Neuronal stem cell (in vitro differentiated cells): ENCODE results near the gene ADRA2B.

ENCODE experiments used
- DNase-seq: peaks from one replicate; pipeline ENCODE4 v3.0.0-alpha.2; 2013; ENCODE audit warnings: low spot score
- H2AFZ ChIP-seq: one replicate; pipeline ENCODE4 v1.6.1; 2013; ENCODE audit warnings: mild to moderate bottlenecking, low read length, inconsistent platforms
- H2AK5ac ChIP-seq: 2 replicates; pipeline ENCODE4 v1.6.1; 2013; ENCODE audit warnings: low read depth, mild to moderate bottlenecking, inconsistent platforms, low read length, moderate library complexity, mixed read lengths
- H2BK120ac ChIP-seq: 2 replicates; pipeline ENCODE4 v1.6.1; 2013; ENCODE audit warnings: low read depth, mild to moderate bottlenecking, inconsistent platforms, low read length, moderate library complexity, mixed read lengths
- H2BK12ac ChIP-seq: one replicate; pipeline ENCODE4 v1.6.1; 2013; ENCODE audit warnings: low read length, inconsistent platforms
- H2BK15ac ChIP-seq: 2 replicates; pipeline ENCODE4 v1.6.1; 2013; ENCODE audit warnings: mild to moderate bottlenecking, low read length, inconsistent platforms, mixed read lengths
- H2BK5ac ChIP-seq: one replicate; pipeline ENCODE4 v1.6.1; 2013; ENCODE audit warnings: inconsistent platforms, mild to moderate bottlenecking, low read length, moderate library complexity
- H3K14ac ChIP-seq: one replicate; pipeline ENCODE4 v1.6.1; 2013; ENCODE audit warnings: low read length, inconsistent platforms
- H3K18ac ChIP-seq: 2 replicates; pipeline ENCODE4 v1.6.1; 2013; ENCODE audit warnings: low read length, inconsistent platforms
- H3K23ac ChIP-seq: 2 replicates; pipeline ENCODE4 v1.6.1; 2013; ENCODE audit warnings: low read depth, mild to moderate bottlenecking, mixed read lengths, low read length, inconsistent platforms; ENCODE audit not compliant: poor library complexity
- H3K27ac ChIP-seq: replicated peaks from 3 replicates; pipeline ENCODE4 v1.5.1; 2013; ENCODE audit warnings: low read length, inconsistent platforms
- H3K27me3 ChIP-seq, 3 experiments: 2 replicates each; pipeline ENCODE4 v1.6.1; 2013; ENCODE audit warnings: low read length in 3 of 3, mild to moderate bottlenecking in 2 of 3, inconsistent platforms in 1 of 3, low read depth in 1 of 3, mixed read lengths in 1 of 3, moderate library complexity in 1 of 3; ENCODE audit not compliant: control insufficient read depth in 3 of 3, insufficient read depth in 3 of 3
- H3K36me3 ChIP-seq, 2 donors: replicated peaks in 1 of 2; 2 replicates each; pipeline ENCODE4 v1.6.1; 2013; ENCODE audit warnings: low read length in 2 of 2; ENCODE audit not compliant: control insufficient read depth in 2 of 2, insufficient read depth in 2 of 2
- H3K4ac ChIP-seq: 2 replicates; pipeline ENCODE4 v1.6.1; 2013; ENCODE audit warnings: inconsistent platforms, mild to moderate bottlenecking, low read length, moderate library complexity
- H3K4me1 ChIP-seq, 2 donors: 1 replicate in 1 of 2; 2 replicates in 1 of 2; pipeline ENCODE4 v1.6.1; 2013; ENCODE audit warnings: low read length in 2 of 2, low read depth in 1 of 2; ENCODE audit not compliant: control insufficient read depth in 2 of 2, insufficient read depth in 1 of 2
- H3K4me2 ChIP-seq: one replicate; pipeline ENCODE4 v1.6.1; 2013; ENCODE audit warnings: mild to moderate bottlenecking, low read length, inconsistent platforms; ENCODE audit not compliant: insufficient read depth, poor library complexity, severe bottlenecking
- H3K4me3 ChIP-seq, 2 donors: 2 replicates each; pipeline ENCODE4 v1.5.1; 2013; ENCODE audit warnings: low read length in 2 of 2, mild to moderate bottlenecking in 2 of 2, inconsistent platforms in 1 of 2, moderate library complexity in 1 of 2
- H3K79me1 ChIP-seq: one replicate; pipeline ENCODE4 v1.6.1; 2013; ENCODE audit warnings: low read depth, mild to moderate bottlenecking, inconsistent platforms, low read length, moderate library complexity
- H3K9ac ChIP-seq: one replicate; pipeline ENCODE4 v1.6.1; 2013; ENCODE audit warnings: mild to moderate bottlenecking, low read depth, low read length, inconsistent platforms; ENCODE audit not compliant: poor library complexity
- H3K9me3 ChIP-seq, 2 donors: replicated peaks in 1 of 2; 2 replicates each; pipeline versions ENCODE3 to v1.6.1; 2013; ENCODE audit warnings: low read length in 2 of 2, mild to moderate bottlenecking in 2 of 2, inconsistent platforms in 1 of 2, low read depth in 1 of 2, mixed read lengths in 1 of 2, moderate library complexity in 1 of 2; ENCODE audit not compliant: control insufficient read depth in 2 of 2, insufficient read depth in 1 of 2
- H4K8ac ChIP-seq: one replicate; pipeline ENCODE4 v1.6.1; 2013; ENCODE audit warnings: low read depth, mild to moderate bottlenecking, inconsistent platforms, low read length, moderate library complexity
- H4K91ac ChIP-seq: one replicate; pipeline ENCODE4 v1.6.1; 2013; ENCODE audit warnings: low read length, low read depth, mild to moderate bottlenecking, inconsistent platforms; ENCODE audit not compliant: poor library complexity
- WGBS, 2 donors: extraction: QIAGEN DNeasy Blood & Tissue Kit; methylation state at CpG; one replicate each; pipeline ENCODE4 v1.1.7; 2013; ENCODE audit warnings: missing lambda C conversion rate in 2 of 2, mixed read lengths in 1 of 2; ENCODE audit not compliant: insufficient read length in 2 of 2, insufficient replicate concordance in 1 of 2; ENCODE audit errors: extremely low coverage in 2 of 2; 5-methylcytosine and 5-hydroxymethylcytosine counted together

The ADRA2B gene

DNA sequence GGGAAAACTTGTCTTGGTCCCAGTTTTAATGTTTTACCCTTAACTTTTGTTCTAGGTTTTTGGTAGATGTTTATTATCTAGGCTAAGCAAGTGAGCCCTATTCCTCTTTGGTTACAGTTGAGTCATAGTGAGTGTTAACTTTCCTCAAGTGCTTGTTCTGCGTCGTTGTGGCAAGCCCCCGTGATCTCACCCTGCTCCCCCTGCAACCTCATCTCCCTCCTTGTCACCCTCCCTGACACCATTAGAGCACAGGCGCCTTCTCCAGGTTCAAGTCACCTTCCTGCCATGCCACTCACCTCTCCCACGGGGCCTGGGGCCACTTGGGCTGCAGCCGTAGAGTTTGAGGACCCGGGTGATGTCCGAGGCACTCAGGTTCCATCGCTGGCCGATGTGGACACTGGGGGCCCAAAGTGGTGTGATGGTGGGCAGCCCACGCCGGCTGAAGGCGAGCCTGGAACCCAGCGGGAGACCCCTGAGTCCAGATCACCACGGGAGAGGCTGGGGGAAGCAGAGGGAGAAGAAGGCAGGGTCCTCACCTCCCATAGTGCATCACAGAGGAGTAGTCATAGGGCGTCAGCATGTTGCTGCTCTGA is 13.3 kb upstream of the ADRA2B start:
- Histone ChIP-seq H3K18ac (no peak overlapping the region), H2BK15ac (peak overlapping the region; percentile 27)

DNA sequence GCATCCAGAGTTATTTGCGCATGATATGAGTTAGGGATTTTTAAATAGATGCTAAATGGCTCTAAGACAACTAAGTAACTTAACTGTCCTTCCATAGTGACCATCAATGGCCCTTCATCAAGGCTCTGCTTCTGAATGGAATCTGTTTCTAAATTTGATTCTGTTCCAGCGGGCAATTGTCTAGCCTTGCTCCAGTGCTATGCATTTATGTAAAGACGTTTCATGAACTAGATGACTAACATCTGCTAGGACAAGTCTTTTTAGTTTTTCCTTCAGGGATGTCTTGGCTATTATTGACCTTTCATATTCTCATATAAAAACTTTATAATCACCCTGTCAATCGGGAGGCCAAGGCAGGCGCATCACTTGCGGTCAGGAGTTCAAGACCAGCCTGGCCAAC is 12.1 kb upstream of the ADRA2B start:
- no peak for DNase-seq
- Histone ChIP-seq H3K14ac (no peak overlapping the region), H2BK5ac (no peak overlapping the region), H2AFZ (no peak overlapping the region), H2BK12ac (no peak overlapping the region), H3K27ac (no peak overlapping the region), H3K4ac (no peak overlapping the region), H3K36me3 (no peaks in the 10 kb centered on the region), H2AK5ac (no peak overlapping the region), H3K4me3 (no peak overlapping the region), H3K9ac (no peak overlapping the region), H3K23ac (no peak overlapping the region), H4K91ac (no peak overlapping the region), H3K18ac (no peak overlapping the region), H2BK120ac (no peak overlapping the region), H2BK15ac (no peak overlapping the region), H3K4me1 (no peaks in the 10 kb centered on the region), H4K8ac (no peak overlapping the region), H3K9me3 (no peaks in the 10 kb centered on the region), H3K4me2 (no peak overlapping the region), H3K27me3 (peaks cover 0 to 54% (median 0%) of the 10 kb centered on the region in 3 experiments), H3K79me1 (no peaks in the 10 kb centered on the region)
- no CpG with 5 or more reads among the region's 6 CpGs for WGBS, 2 donors

More for the DNA sequence above, 13.3 kb upstream of the ADRA2B start:
- no peak overlapping the region for H3K4me2 ChIP-seq
- H3K27ac ChIP-seq = no peak overlapping the region
- no peak overlapping the region for H2BK120ac ChIP-seq
- H3K4me3 ChIP-seq = no peak overlapping the region
- peaks cover 0 to 56% (median 2%) of the 10 kb centered on the region in 3 experiments for H3K27me3 ChIP-seq
- H2AFZ ChIP-seq = no peak overlapping the region
- H3K4me1 ChIP-seq = no peaks in the 10 kb centered on the region
- no peak overlapping the region for H4K8ac ChIP-seq
- H3K79me1 ChIP-seq = no peaks in the 10 kb centered on the region
- H3K14ac ChIP-seq = no peak overlapping the region
- H3K9ac ChIP-seq = no peak overlapping the region
- H4K91ac ChIP-seq = no peak overlapping the region
- H2AK5ac ChIP-seq = no peak overlapping the region
- peaks cover 0 to 2% of the 10 kb centered on the region in 2 donors for H3K9me3 ChIP-seq
- DNase-seq = no peak
- no peak overlapping the region for H3K23ac ChIP-seq
- H2BK5ac ChIP-seq = no peak overlapping the region
- no peak overlapping the region for H3K4ac ChIP-seq
- no CpG with 5 or more reads among the region's 16 CpGs for WGBS, 2 donors
- no peaks in the 10 kb centered on the region for H3K36me3 ChIP-seq
- H2BK12ac ChIP-seq = no peak overlapping the region

DNA sequence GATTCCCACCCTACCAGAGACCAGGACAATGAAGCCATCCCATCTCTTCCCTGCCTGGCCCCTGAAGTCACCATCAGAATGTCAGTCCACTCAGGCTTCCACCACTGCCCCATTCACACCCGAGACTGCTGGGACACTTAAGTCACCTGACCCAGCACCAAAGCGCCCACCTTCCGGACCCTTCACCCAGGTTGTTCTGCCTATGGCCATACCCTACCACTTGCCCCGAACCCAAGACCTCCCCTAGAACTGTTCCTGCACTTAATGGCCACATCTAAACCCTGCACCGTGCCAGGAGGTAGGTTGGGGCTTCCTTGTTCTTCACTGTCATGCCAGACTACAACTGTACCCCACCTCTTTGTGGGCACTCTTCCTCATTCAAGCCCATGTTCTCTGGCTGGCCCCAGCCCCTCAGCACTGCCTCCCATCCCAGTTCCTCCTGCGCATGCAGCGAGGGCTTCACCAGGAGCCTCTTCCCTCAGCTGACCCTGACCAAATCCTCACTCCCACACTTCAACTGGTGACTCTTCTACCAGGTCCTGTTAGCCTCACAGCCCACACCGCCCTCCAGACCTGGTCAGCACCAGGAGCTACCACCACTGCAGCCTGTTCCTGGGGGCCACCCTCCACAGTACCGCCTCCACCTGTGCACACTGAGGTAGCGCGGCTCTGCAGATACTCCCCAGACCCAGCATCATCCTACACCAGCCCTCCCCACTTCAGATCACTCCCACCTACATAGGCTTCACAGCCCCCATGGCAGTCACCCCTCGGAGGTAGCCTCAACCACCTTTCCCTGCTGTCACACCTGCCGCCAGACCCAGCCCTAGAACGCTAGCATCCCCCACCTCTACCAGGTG is 8.3 kb upstream of the ADRA2B start:
- no CpG with 5 or more reads among the region's 14 CpGs for WGBS, 2 donors

DNA sequence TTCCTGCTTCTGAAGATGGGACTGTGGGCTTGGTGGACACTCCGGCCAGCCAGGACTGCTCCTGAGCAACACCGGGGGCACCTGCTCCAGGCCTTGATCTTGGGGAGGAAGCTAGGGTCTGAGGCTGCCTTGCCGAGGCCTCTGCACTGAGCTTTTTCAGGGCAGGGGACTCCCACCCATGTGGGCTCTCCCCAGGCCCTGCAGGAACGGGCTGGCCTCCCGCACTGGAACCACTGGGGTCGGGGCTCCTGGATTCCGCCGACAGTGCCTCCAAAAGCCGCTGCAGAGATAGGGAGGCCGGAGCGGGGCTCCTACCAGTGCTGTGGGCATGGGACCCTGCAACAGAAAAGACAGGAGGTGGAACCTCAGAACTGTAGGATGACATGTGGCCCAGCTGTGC is 7.6 kb upstream of the ADRA2B start:
- Histone ChIP-seq H3K27me3 (peaks cover 0 to 58% (median 0%) of the 10 kb centered on the region in 3 experiments), H3K36me3 (no peaks in the 10 kb centered on the region), H3K4me2 (no peak overlapping the region), H2BK12ac (no peak overlapping the region), H2BK15ac (no peak overlapping the region), H2AK5ac (peak overlapping the region; percentile 54), H3K23ac (no peak overlapping the region), H2AFZ (no peak overlapping the region), H3K27ac (no peak overlapping the region), H2BK5ac (peak overlapping the region; percentile 19), H3K9ac (no peak overlapping the region), H3K4me3 (no peak overlapping the region), H3K9me3 (no peaks in the 10 kb centered on the region), H2BK120ac (no peak overlapping the region), H3K14ac (no peak overlapping the region), H3K4me1 (peaks cover 0 to 6% of the 10 kb centered on the region in 2 donors), H3K79me1 (no peaks in the 10 kb centered on the region), H3K18ac (no peak overlapping the region), H4K91ac (no peak overlapping the region), H4K8ac (no peak overlapping the region), H3K4ac (no peak overlapping the region)
- no peak for DNase-seq
- WGBS, 2 donors = no CpG with 5 or more reads among the region's 11 CpGs

More for the DNA sequence above, 8.3 kb upstream of the ADRA2B start:
- peak overlapping the region; percentile 54 for H2AK5ac ChIP-seq
- H3K4me2 ChIP-seq = no peak overlapping the region
- H2BK15ac ChIP-seq = no peak overlapping the region
- H3K36me3 ChIP-seq = no peaks in the 10 kb centered on the region
- peak overlapping the region; percentile 19 for H2BK5ac ChIP-seq
- no peak overlapping the region for H2AFZ ChIP-seq
- H3K4me1 ChIP-seq = peaks cover 0 to 6% of the 10 kb centered on the region in 2 donors
- H3K79me1 ChIP-seq = no peaks in the 10 kb centered on the region
- H3K9ac ChIP-seq = no peak overlapping the region
- peaks cover 0 to 56% (median 0%) of the 10 kb centered on the region in 3 experiments for H3K27me3 ChIP-seq
- no peak overlapping the region for H2BK120ac ChIP-seq
- no peak overlapping the region for H3K4me3 ChIP-seq
- peak overlapping the region; percentile 25 for H3K23ac ChIP-seq
- H4K8ac ChIP-seq = peak overlapping the region; percentile 7
- H3K4ac ChIP-seq = no peak overlapping the region
- H3K18ac ChIP-seq = peak overlapping the region; percentile 53
- no peak for DNase-seq
- no peak overlapping the region for H2BK12ac ChIP-seq
- no peak overlapping the region for H3K27ac ChIP-seq
- no peaks in the 10 kb centered on the region for H3K9me3 ChIP-seq
- peak overlapping the region; percentile 66 for H3K14ac ChIP-seq
- H4K91ac ChIP-seq = no peak overlapping the region
